LoVo (cell line): ENCODE measurements around the gene TMCC2.

Experiments
- DNase-seq: peaks from one replicate; pipeline ENCODE4 v3.0.0-alpha.2; 2016; ENCODE audit warnings: low spot score

The TMCC2 gene

DNA sequence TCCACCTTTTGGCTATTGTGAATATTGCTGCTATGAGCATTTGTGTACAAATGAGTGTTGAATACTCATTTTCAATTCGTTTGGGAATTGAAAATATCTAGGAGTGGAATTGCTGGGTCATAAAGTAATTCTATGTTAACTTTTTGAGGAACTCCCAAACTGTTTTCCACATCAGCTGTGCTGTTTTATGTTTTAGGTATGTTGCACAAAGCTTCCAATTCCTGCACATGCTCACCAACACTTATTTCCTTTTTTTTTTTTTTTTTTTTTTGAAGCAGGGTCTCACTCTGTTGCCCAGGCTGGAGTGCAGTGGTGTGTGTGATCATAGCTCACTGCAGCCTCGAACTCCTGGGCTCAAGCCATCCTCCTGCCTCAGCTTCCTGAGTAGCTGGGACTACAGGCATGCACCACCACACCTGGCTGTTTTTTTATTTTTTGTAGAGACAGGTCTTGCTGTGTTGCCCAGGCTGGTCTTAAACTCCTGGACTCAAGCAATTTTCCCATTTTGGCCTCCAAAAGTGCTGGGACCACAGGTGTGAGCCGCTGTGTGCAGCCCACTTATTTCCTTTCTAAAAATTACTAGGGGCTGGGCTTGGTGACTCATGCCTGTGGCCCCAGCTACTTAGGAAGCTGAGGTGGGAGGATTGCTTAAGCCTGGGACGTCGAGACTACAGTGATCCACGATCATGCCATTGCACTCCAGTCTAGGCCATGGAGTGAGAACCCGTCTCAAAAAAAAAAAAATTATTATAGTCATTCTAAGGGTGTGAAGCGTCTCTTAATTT lies 33.4 kb downstream of the TMCC2 start:
- DNase-seq, result no peak

DNA sequence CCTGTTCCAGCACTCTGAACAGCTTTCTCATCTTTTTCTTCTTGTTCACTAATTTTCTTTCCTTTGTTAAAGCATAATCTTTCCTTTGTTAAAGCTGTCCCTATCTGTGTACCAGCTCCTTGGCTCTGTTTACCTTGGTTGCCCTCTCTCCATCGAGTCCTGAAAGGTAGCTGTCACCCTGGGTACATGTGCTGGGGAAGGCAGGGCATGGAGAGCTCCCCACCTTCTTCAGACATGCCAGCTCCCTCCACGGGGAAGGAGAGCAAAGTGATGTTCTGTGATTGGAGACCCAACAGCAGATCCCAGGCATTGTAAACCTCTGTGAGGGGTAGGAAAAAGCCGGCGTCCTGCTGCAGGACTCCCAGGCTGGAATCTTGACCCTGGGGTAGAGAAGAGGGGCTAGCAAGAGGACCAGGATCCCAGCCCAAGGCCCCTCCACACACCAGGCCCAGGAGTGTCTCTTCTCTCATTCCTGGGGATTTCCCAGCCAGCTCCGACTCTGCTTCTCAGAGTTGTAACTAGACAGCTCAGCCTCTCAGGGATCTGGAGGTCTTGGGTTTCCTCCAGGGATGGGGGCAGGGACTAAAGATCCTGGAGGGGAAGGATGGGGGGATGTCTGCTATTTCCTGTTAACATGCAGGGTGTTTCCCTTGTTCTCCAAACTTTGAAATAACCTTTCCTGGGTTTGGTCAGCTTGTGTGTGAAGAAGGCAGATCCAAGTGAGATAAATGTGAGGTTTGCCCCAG lies 34.4 kb downstream of the TMCC2 start:
- no peak for DNase-seq

DNA sequence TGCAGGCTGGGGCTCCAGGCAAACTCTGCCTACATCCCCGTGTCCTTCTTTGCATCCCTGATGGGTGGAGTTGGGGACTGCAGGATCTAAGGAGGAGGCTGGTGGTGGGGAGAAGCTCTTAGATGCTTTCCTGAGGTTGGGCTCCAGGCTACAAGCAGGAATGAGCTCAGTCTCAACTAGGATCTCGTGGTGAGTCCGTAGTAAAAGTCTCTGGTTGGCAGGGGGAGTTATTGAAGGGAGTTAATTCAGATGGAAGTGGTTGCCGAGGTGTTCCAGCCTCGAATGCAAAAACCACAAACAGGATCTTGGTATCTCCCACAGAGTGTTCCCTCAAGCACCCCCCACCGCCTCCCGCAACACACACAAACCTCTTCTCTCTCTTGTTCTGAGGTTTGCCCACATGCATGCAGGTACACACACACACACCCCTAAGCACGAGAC lies 35.0 kb downstream of the TMCC2 start:
- DNase-seq, result no peak

DNA sequence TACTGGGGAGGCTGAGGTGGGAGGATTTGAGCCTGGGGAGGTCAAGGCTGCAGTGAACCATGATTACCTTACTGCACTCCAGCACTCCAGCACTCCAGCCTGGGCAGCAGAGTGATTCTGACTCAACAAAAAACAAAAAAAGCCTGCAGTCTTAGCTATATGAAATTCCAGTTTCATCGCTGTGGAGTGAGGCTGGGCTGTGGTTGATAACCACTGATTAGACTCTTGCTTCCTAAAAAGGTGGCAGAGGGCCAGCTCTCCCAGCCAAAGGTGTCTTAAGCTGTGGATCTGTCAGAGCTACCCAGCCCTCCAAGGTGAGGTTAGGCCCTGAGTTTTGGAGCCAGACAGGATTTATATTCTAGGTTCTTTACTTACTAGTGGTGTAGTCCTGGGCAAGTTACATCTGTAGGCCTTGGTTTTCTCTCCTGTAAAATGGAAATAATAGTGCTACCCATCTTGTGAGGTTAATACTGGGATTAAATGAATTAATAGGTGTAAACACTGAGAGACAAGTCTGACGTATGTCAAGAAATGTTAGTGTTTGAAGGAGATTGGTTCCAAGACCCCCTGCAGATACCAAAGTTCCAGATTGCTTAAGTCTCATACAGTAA lies 35.9 kb downstream of the TMCC2 start:
- no peak for DNase-seq

DNA sequence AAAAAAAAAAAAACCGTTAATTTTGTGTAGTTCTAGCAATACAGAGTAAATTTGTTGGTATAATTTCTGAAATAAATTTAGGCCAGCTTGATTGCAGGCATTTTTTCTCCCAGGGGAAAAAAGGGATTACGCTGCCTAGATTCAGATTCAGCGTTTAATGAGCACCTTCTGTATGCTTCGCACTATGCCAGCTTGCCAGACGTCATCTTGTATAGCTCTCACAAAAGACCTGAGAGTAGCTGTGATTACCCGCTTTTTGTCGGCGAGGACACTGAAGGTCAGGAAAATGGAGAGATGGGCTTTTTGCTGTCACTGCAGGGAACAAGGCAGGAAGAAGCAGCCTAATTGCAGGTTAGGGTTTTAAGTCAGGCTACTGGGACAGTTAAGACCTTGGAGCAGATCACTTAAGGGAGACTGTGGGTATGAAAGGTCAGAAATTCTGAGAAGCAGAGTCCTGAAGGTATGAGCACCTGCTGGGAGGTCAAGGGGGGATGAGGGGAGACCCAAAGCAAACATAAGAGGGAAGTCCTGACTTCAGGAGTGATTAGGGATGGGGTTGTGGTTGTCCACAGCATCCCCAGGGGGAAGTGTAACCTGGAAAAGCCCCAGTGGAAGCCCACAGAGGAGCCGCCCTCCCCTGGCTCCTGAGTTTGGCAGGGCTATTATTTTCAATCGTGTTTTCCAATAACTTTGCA lies 39.0 kb downstream of the TMCC2 start:
- DNase-seq, result no peak

DNA sequence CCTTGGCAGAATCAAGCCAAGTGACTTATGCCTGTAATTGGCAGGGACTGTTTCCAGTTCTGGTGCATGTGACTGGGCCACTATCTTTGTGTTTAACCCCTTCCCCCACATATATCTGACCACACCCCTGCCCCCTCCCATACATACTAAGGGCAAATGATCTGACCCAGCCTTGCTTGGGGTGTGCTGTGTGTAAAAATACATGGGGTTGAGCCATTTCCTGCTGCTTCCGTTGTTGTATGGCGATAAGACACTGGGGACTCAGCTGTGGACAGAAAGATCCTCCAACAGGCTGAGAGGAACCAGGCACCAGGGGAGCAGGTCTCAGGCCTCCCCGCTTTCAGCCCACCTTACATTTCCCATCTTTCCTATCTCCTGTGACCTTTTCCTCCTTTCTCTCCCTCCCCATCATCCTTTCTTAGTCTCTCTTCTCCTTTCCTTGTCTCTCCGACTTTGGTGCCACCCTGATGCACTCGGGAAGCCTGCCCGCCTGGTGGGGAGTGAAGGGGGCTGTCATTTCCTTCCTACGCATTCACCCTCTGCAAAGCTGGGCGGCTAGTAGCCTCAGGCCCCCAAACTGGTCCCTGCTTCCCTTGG lies 39.7 kb downstream of the TMCC2 start:
- DNase-seq, result no peak

DNA sequence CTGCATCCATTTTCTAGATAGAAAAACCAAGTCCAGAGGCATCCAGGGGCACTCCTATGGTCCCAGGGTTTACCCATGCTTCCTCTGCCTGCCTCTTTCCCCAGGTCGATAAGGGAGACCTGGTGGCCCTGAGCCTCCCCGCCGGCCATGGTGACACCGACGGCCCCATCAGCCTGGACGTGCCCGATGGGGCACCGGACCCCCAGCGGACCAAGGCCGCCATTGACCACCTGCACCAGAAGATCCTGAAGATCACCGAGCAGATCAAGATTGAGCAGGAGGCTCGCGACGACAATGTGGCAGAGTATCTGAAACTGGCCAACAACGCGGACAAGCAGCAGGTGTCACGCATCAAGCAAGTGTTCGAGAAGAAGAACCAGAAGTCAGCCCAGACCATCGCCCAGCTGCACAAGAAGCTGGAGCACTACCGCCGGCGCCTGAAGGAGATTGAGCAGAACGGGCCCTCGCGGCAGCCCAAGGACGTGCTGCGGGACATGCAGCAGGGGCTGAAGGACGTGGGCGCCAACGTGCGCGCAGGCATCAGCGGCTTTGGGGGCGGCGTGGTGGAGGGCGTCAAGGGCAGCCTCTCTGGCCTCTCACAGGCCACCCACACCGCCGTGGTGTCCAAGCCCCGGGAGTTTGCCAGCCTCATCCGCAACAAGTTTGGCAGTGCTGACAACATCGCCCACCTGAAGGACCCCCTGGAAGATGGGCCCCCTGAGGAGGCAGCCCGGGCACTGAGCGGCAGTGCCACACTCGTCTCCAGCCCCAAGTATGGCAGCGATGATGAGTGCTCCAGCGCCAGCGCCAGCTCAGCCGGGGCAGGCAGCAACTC lies 41.3 kb downstream of the TMCC2 start:
- no peak for DNase-seq

DNA sequence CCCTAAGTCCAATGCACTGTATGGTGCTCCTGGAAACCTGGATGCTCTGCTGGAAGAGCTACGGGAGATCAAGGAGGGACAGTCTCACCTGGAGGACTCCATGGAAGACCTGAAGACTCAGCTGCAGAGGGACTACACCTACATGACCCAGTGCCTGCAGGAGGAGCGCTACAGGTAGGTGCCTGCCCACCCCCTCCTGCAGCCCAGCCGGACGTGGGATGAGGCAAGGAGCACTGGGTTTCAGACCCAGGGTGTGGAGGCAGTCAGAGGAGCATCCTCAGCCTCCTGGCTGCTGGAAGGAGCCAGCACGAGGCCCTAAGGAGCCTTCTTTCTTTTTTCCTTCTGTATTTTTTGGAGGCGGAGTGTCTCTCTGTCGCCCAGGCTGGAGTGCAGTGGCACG lies 42.0 kb downstream of the TMCC2 start:
- DNase-seq, result no peak

DNA sequence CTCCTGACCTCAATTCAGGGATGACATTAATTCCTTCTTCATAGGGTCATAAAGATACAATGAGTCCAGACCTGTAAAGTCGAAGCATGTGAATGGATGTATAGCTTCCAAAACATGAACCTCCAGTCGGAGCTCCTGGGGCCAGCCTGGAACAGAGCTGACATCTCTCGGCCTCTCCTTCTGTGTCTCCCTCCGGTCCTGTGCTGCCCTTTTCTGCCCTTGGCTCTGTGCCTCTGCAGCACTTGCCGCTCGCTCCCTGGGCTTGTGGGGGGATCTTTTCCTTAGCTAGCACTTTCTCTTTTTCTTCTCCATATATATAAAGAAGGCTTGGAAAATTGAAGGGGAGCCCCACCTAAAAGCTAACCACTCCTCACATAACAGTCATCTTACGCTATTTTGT lies 42.5 kb downstream of the TMCC2 start:
- DNase-seq, result no peak

DNA sequence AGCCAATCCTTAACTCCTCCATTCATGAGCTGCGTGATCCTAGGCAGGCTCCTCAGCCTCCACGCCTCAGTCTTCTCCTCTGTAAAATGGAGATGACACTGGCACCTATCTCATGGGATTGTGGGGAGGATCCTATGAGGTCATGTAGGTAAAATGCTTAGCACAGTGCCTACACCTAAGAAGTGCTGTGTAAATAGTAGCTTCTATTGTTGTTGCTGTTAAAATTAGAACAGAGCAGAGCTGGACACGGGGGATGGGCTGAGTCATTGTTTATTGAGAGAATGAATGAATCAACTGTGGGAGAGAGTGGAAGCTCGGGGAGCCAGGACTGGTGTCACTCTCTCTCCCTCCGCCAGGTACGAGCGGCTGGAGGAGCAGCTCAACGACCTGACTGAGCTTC lies 43.0 kb downstream of the TMCC2 start:
- DNase-seq, result no peak

DNA sequence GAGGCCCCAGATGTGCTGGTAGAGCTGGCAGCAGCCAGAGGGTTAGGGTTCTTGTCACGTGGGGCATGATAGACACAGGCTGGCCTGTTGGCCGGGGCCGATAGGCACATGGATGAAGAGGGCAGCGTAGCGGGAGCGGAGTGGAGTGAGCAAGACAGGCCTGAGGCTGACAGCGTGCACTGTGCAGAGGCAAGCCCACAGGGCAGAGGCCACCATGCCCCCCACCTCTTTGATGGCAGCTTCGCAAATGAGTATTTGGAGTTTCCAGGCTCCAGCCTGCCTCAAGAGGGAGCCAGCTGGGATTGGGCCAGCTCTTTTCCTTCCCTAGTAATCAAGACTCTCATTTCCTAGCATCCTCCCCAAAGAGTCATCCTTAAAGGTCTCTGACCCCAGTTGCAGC lies 43.5 kb downstream of the TMCC2 start:
- DNase-seq, result no peak

DNA sequence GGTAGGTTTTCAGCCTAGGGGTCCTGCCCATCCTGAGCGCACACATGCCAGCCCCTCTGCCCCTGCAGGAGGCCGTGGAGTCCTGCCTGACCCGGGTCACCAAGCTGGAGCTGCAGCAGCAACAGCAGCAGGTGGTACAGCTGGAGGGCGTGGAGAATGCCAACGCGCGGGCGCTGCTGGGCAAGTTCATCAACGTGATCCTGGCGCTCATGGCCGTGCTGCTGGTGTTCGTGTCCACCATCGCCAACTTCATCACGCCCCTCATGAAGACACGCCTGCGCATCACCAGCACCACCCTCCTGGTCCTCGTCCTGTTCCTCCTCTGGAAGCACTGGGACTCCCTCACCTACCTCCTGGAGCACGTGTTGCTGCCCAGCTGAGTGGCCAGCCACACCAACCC lies 44.0 kb downstream of the TMCC2 start:
- no peak for DNase-seq

DNA sequence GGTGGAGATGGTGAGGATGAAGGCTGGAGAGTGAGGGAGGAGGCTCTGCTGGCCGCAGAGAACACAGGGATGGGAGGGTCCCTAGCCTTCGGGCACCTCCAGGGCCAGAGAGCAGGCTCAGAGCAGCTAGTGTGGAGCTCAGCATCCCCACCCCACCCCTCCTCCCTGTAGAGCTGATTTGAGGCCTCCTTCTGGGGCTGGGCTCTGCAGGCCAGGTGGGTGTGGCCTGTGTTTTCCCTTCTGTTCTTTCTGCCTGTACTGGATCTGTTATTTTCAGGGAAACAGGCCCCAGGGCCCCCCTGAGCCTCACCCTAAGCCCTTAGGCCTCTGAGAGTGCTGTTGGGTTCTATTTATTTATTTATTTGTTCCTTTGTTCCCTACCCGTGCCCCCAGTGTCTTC lies 44.8 kb downstream of the TMCC2 start:
- no peak for DNase-seq

DNA sequence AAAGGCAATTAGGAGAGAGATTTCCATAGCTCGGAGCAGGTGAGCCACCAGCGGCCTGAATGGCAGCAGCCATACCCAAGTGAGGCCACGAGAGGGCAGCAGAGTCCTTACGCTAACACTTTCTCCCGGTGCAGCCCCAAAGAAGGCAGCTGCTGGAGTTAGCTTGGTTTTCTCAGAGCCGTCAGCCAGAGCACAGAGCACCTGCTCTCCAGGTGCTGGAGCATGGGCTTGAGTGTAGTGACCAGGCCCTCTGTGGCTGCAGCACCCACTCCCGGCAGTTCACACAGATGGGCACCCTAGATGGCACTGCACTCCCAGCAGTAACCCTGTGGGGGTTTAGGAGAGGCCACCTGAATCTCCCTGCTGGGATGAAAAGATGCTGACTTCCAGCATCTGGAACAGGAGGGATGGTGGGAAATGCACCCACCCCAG lies 45.8 kb downstream of the TMCC2 start:
- DNase-seq, result peak; percentile 81

DNA sequence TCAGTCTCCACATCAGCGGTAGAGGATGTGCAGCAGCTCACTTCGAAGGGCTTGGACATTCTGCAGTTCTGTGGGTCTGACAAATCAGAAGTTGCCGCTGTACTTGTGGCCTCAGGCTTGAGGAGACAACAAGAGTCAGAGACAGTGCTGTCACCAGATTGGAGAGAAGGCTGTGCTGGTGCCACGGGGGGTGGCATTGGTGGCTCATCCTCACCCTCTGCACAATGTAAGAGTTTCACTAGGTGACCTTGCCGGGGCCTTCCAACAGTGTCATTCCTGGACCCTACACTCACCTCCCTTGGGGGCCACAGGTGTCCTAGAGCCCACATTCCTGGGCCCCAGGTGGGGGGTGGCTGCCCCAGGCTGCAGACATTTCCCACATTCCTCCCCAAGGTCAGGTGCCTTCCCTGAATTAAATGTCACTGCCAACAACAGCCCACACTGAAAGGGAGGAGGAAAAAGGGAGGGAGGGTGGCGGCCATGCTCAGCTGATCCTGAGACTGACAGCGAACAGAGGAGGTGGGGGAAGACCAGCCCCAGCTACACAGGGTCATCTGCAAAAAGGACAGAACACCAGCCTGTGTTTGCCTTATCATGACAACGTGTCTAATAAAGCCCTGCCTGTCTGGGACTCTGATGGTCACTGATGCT lies 46.4 kb downstream of the TMCC2 start:
- DNase-seq, result no peak

DNA sequence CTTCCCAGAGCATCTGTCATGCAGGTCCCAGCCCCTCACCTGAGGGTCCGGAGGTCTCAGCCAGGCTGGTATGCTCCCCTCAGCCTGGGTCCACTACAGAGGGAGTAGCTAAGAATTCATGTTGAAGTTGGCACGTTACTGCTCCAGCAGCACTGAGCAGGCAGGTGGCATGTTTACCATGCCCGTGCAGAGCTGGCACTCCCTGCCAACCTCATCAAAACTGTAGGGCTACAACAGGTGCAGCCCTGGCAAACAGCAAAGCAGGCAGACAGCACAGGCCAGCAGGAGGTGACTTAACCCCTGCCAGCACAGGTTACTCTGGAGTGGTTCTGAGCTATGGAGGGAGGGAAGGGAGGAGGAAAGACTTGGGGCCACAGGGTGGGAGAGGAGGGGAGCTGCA lies 47.4 kb downstream of the TMCC2 start:
- DNase-seq, result no peak

DNA sequence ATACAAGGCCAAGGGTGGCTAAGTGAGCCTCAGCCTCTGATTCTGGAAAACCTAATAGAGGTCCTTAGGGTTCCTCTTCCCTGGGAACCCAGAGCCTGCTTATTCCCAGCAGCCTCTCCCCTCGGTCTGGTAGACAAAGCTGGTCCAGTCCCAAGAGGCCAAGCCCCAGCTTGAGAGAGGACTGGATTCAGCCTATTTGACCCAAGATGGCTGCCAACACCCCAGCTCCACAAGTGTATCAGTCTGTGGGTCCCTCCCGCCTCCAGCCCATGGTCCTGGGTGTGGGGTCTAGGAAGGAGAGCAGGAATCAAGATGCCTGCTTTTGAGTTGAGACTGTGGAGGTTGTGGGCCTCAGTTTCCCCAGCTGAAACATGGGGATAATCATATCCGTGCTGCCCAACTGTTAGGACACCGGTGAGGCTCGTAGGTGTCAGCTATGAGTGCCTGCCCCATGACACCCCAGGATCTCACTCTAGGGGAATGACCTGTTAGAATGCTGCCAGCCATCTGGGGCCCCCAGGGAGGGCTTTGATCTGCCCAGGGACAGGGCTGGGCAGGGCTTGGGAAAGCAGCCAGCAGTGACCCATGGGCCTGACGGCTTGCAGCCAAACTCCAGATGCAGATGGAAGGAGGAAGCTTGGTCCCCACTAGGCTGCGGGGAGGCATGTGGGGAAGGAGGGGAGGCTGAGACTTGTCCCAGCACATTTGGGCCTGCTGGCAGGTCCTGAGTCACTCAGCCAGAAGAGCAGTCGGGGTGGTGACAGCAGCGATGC lies 48.4 kb downstream of the TMCC2 start:
- no peak for DNase-seq

DNA sequence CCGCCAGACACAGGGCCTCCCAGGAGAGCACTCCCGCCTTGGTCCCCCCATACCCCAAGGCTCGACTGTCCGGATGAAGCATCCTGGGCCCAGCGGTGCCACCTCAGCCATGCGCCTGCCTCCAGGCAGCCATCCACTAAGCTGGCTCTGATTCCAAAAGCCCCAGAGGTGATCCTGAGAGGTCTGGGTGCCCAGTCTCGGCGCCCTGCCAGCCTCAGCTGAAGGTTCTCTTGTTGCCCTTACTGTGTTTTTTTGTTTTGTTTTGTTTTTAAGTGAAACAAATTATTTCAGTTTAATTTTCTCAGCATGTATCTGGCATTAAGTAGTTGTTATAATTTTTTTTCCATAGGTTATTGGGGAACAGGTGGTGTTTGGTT lies 48.9 kb downstream of the TMCC2 start:
- DNase-seq, result no peak

DNA sequence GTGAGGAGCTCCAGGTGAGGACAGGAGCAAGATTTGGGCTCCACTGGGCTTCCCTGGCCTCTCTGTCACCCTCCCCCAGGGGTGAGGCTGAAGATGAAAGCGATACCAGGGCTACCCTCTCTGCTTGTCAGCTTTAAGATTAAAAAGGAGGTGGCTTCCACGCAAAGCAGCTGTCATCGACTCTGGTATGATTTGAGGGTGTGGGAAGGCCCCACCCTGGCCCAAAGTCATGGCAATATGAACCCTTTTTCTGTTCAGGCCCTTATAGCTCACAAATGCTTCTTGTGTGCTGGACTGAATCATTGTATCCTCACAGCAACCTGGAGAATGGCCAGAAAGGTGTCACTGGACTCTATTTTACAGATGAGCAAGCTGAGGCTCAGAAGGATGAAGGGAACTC lies 52.2 kb downstream of the TMCC2 start:
- DNase-seq, result no peak
